Mammary epithelial cell (primary cell): Measurements from ENCODE around the gene NAT14.

Source experiments
- CTCF ChIP-seq, 2 donors: IDR thresholded peaks in 1 of 2; conservative IDR thresholded peaks in 1 of 2; 2 replicates each; pipeline ENCODE4 v1.5.1; 2011 to 2012; ENCODE audit warnings: inconsistent platforms in 2 of 2, low read length in 2 of 2, mild to moderate bottlenecking in 2 of 2, control low read depth in 1 of 2, low read depth in 1 of 2; ENCODE audit not compliant: insufficient read depth in 1 of 2; ENCODE audit errors: extremely low read depth in 1 of 2
- EZH2 ChIP-seq: IDR thresholded peaks from 2 replicates; pipeline ENCODE4 v1.6.1; 2012; ENCODE audit warnings: low read length, inconsistent platforms, borderline replicate concordance

- TF ChIP-seq CTCF (conservative IDR thresholded peaks at IDR 0.05 in 1 of 2, IDR thresholded peaks at IDR 0.05 in 1 of 2; ENCODE audit: extremely low read depth in 1 of 2, insufficient read depth in 1 of 2, low read depth in 1 of 2, low read length in 2 of 2) (no peak), EZH2 (no peak)
Measured at GRCh38 chr19:55462722-55463121, 22.3 kb upstream of the NAT14 start.
